HepG2 (cell line): ENCODE data around the gene LUZP2. TPM values are rescaled to one million over a fixed set of nuclear protein-coding genes. Genes with fewer than 3 reads are reported as not detected.

Source experiments
- ATAC-seq: fragments of 200-7000 bp; cut with Tn5 transposase; 3 replicates; pipeline ENCODE4 v1.9.1; 2020; ENCODE audit warnings: mild to moderate bottlenecking, moderate library complexity
- BruUV-seq: library from RNA; stranded (reverse); fragments of 400-500 nt; replicated peaks from 2 replicates; lab custom pipeline; 2021; lab: Mats Ljungman, UMichigan
- CTCF ChIA-PET: fragments of 300-600 bp; formaldehyde crosslinking; extraction: SDS; loops from one replicate; lab custom pipeline; 2021; ENCODE audit warnings: low total read pairs, inconsistent platforms, low intra/inter-chr PET ratio; lab: Yijun Ruan, JAX
- POLR2A ChIA-PET: fragments of 350-600 bp; sonication (Branson Sonifier 250); formaldehyde crosslinking; loops from one replicate; lab custom pipeline; 2020; ENCODE audit warnings: antibody characterized with exemption, inconsistent platforms; lab: Yijun Ruan, JAX
- DNase-seq: peaks from one replicate; pipeline ENCODE4 v3.0.0-alpha.2; 2015; ENCODE audit warnings: low spot score
- FAIRE-seq: peaks from 3 replicates; lab custom pipeline; 2011; peaks lifted over from hg19 to GRCh38; lab: Jason Lieb, UNC
- H2AFZ ChIP-seq: one replicate; pipeline ENCODE4 v1.6.1; 2011; ENCODE audit warnings: low read length, inconsistent platforms
- H3K27ac ChIP-seq: fragments of 300-600 bp; 3 replicates; pipeline ENCODE4 v1.8.0; 2011; ENCODE audit warnings: mixed run types, mild to moderate bottlenecking, mixed read lengths, low read length, inconsistent platforms; ENCODE audit not compliant: insufficient read depth; ENCODE audit errors: extremely low read length
- H3K27me3 ChIP-seq, 2 experiments: fragments of 200-600 bp in 1 of 2; 2 replicates in 1 of 2; 3 replicates in 1 of 2; pipeline versions ENCODE4 v1.6.0 to v1.8.0; 2011; ENCODE audit warnings: low read length in 2 of 2, mild to moderate bottlenecking in 2 of 2, moderate library complexity in 2 of 2, inconsistent platforms in 1 of 2; ENCODE audit not compliant: insufficient read depth in 2 of 2, control insufficient read depth in 1 of 2
- H3K36me3 ChIP-seq, 2 experiments: fragments of 200-600 bp in 1 of 2; replicated peaks in 1 of 2; 2 replicates in 1 of 2; 3 replicates in 1 of 2; pipeline versions ENCODE4 v1.5.1 to v1.8.0; 2011; ENCODE audit warnings: low read length in 2 of 2, inconsistent platforms in 1 of 2; ENCODE audit not compliant: insufficient read depth in 2 of 2, control insufficient read depth in 1 of 2
- H3K4me1 ChIP-seq: 2 replicates; pipeline ENCODE4 v1.5.1; 2012; ENCODE audit warnings: low read length, inconsistent platforms; ENCODE audit not compliant: insufficient read depth
- H3K4me2 ChIP-seq: 2 replicates; pipeline ENCODE4 v1.6.0; 2011; ENCODE audit warnings: low read depth, low read length, inconsistent platforms
- H3K4me3 ChIP-seq, 3 experiments: fragments of 200-600 bp in 1 of 3; sonication (generic), shearing (Covaris generic) in 1 of 3; replicated peaks in 1 of 3; 2 replicates each; pipeline ENCODE4 v1.5.1; 2011 to 2016; ENCODE audit warnings: low read length in 3 of 3, inconsistent platforms in 2 of 3, low read depth in 2 of 3, mild to moderate bottlenecking in 2 of 3, control low read depth in 1 of 3, mixed read lengths in 1 of 3; ENCODE audit not compliant: insufficient read depth in 1 of 3
- H3K79me2 ChIP-seq: one replicate; pipeline ENCODE4 v1.6.1; 2011; ENCODE audit warnings: low read length, inconsistent platforms; ENCODE audit not compliant: insufficient read depth
- H3K9ac ChIP-seq: 2 replicates; pipeline ENCODE4 v1.6.0; 2011; ENCODE audit warnings: mild to moderate bottlenecking, low read depth, low read length, inconsistent platforms; ENCODE audit not compliant: insufficient read depth
- H3K9me3 ChIP-seq: 2 replicates; pipeline ENCODE4 v1.5.1; 2012; ENCODE audit warnings: mild to moderate bottlenecking, low read length
- H4K20me1 ChIP-seq: 2 replicates; pipeline ENCODE4 v1.6.0; 2011; ENCODE audit warnings: inconsistent platforms, mild to moderate bottlenecking, low read length, moderate library complexity; ENCODE audit not compliant: insufficient read depth
- ETV6 ChIP-seq: sonication (generic); formaldehyde crosslinking; conservative IDR thresholded peaks from 2 replicates; pipeline ENCODE4 v1.4.0; 2020; ENCODE audit warnings: missing genetic modification reagents
- KDM4B ChIP-seq: sonication (generic); formaldehyde crosslinking; IDR thresholded peaks from 2 replicates; pipeline ENCODE4 v1.4.0; 2020; ENCODE audit warnings: missing genetic modification reagents
- REXO4 ChIP-seq: sonication (generic); formaldehyde crosslinking; IDR thresholded peaks from 2 replicates; pipeline ENCODE4 v1.8.0; 2022; ENCODE audit warnings: missing genetic modification reagents, mild to moderate bottlenecking, borderline replicate concordance
- ZNF10 ChIP-seq: sonication (generic); formaldehyde crosslinking; IDR thresholded peaks from 2 replicates; pipeline ENCODE4 v1.4.0; 2020; ENCODE audit warnings: mild to moderate bottlenecking, low read depth, missing genetic modification reagents, borderline replicate concordance
- ZNF101 ChIP-seq: sonication (generic); formaldehyde crosslinking; IDR thresholded peaks from 2 replicates; pipeline ENCODE4 v1.4.0; 2020; ENCODE audit warnings: mild to moderate bottlenecking, low read depth, missing genetic modification reagents, borderline replicate concordance
- ZNF577 ChIP-seq: sonication (generic); formaldehyde crosslinking; IDR thresholded peaks from 2 replicates; pipeline ENCODE4 v1.4.0; 2020; ENCODE audit warnings: mild to moderate bottlenecking, low read depth, missing genetic modification reagents, borderline replicate concordance
- WGBS: methylation state at CpG from one replicate; pipeline ENCODE4 v1.1.6; 2017; ENCODE audit warnings: low lambda C conversion rate; 5-methylcytosine and 5-hydroxymethylcytosine counted together
- in situ Hi-C: cut with HindIII; loops from 2 replicates; pipeline ENCODE4 v1.10.0; 2017; ENCODE audit warnings: low pct_unique_long_range_greater_than_20kb; ENCODE audit not compliant: extremely low pct_ligation_motif_present
- intact Hi-C: fragments of 100-400 bp; cut with micrococcal nuclease; formaldehyde crosslinking; loops from one replicate; pipeline ENCODE4 v1.10.0; 2022; ENCODE audit not compliant: unreplicated experiment
- polyA plus RNA-seq, 8 experiments: library from polyadenylated mRNA; depleted of rRNA in 3 of 8; stranded (reverse) in 7 of 8; unstranded in 1 of 8; fragments of >200 nt; fragmentation: Illumina TruSeq in 4 of 8; extraction: Trizol in 4 of 8; gene quantifications; 2 replicates each; pipeline versions ENCODE4 v1.2.1 to v1.2.3, GENCODE V29; 2011 to 2016; ENCODE audit warnings: low read depth in 4 of 8, missing spikeins in 1 of 8, mixed read lengths in 1 of 8; ENCODE audit not compliant: insufficient read depth in 1 of 8
- total RNA-seq, 5 experiments: library from RNA; depleted of rRNA; stranded (reverse); fragments of >200 nt; fragmentation: Illumina TruSeq; extraction: Trizol; gene quantifications; 2 replicates each; pipeline ENCODE4 v1.2.3, GENCODE V29; 2016; ENCODE audit warnings: low read depth in 1 of 5
- TF ChIP-seq, protein P1 (sequence below): sonication (generic); formaldehyde crosslinking; IDR thresholded peaks from 2 replicates; pipeline ENCODE4 v1.8.1; 2023; ENCODE audit warnings: mild to moderate bottlenecking, missing genetic modification reagents, borderline replicate concordance
- TF ChIP-seq, protein P2 (sequence below): sonication (generic); formaldehyde crosslinking; IDR thresholded peaks from 2 replicates; pipeline ENCODE4 v1.5.1; 2020; ENCODE audit warnings: missing genetic modification reagents, mild to moderate bottlenecking, borderline replicate concordance
- TF ChIP-seq, protein P3 (sequence below): sonication (generic); formaldehyde crosslinking; IDR thresholded peaks from 2 replicates; pipeline ENCODE4 v1.8.1; 2023; ENCODE audit warnings: missing genetic modification reagents, mild to moderate bottlenecking, borderline replicate concordance

LUZP2 gene
- total and polyA plus RNA-seq, 2 of the 13 experiments (the other 11 are each of a cell fraction or from before 2014, with no cell fraction given), result not detected

DNA sequence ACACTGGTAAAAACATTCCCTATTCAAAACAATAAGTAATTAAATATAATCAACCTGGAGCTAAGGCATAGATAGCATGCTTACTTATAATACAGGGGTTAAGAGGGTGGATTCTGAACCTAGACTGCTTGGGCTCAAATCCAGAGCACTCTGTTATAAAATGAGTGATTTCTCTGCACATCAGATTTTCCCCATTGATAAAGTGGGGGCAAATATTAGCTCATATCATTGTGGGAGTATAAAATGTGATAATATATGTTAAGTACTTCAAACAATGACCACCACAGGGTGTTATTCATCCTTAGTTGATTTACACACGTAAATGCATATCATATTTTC, 139.4 kb downstream of the LUZP2 start:
- 4% methylated on average over 1 of the region's 1 CpG for WGBS
- DNase-seq (no peak), FAIRE-seq (no peak), ATAC-seq (no peak)
- Histone ChIP-seq H3K4me3 (no peak overlapping the region), H2AFZ (no peak overlapping the region), H3K27me3 (no peaks in the 10 kb centered on the region), H3K36me3 (no peaks in the 10 kb centered on the region), H4K20me1 (no peaks in the 10 kb centered on the region), H3K79me2 (no peaks in the 10 kb centered on the region), H3K9me3 (no peaks in the 10 kb centered on the region), H3K27ac (no peak overlapping the region), H3K4me2 (no peak overlapping the region), H3K4me1 (no peaks in the 10 kb centered on the region), H3K9ac (no peak overlapping the region)
- no TSS peak for BruUV-seq
- POLR2A ChIA-PET, result no interaction called here
- CTCF ChIA-PET, result no interaction called here
- in situ Hi-C loops (no loop called here), intact Hi-C loops (no loop called here)
- no peak for TF ChIP-seq ETV6
- TF ChIP-seq ZNF577 (CRISPR knock-in tag), result no peak
- TF ChIP-seq, protein P1, sequence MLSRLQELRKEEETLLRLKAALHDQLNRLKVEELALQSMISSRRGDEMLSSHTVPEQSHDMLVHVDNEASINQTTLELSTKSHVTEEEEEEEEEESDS (CRISPR knock-in tag), result no peak
- no peak for TF ChIP-seq ZNF10 (CRISPR knock-in tag)
- no peak for TF ChIP-seq REXO4 (CRISPR knock-in tag)
- no peak for TF ChIP-seq ZNF101
- TF ChIP-seq, protein P2, sequence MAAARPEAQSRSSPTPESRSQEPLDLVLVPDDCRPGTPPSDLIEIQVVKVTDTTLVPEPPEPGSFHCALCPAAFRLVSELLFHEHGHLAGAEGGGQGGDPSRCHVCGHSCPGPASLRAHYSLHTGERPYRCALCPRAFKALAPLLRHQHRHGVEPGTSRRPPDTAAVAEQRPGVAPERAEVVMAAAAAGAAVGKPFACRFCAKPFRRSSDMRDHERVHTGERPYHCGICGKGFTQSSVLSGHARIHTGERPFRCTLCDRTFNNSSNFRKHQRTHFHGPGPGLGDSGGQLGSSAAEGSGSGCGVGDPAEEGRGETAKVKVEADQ (CRISPR knock-in tag), result no peak
- TF ChIP-seq KDM4B, result no peak
- TF ChIP-seq, protein P3, sequence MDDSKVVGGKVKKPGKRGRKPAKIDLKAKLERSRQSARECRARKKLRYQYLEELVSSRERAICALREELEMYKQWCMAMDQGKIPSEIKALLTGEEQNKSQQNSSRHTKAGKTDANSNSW (CRISPR knock-in tag), result no peak
